KOPT-K1 (cell line): ENCODE data around the gene C19orf25.
"Not testable (repeated sequence)": the region's sequence is repeated elsewhere in the genome, so short reads cannot be mapped to it uniquely, and the experiment has no call there.

Experiments
- H3K27ac ChIP-seq: fragments of 200-600 bp; sonication (generic); 2 replicates; pipeline ENCODE4 v1.5.1; 2016; ENCODE audit warnings: antibody characterized with exemption, mild to moderate bottlenecking, low read depth, low read length; ENCODE audit not compliant: poor library complexity, severe bottlenecking
- H3K36me3 ChIP-seq: fragments of 200-600 bp; sonication (generic); 2 replicates; pipeline ENCODE4 v1.5.1; 2017; ENCODE audit warnings: antibody characterized with exemption, mild to moderate bottlenecking, low read length, moderate library complexity; ENCODE audit not compliant: insufficient read depth
- H3K9me3 ChIP-seq: fragments of 200-600 bp; sonication (generic); 2 replicates; pipeline ENCODE4 v1.5.1; 2017; ENCODE audit warnings: antibody characterized with exemption, low read length, mild to moderate bottlenecking; ENCODE audit not compliant: insufficient read depth, poor library complexity, severe bottlenecking

Gene C19orf25

GRCh38 chr19:1505991-1506881 is 27.2 kb upstream of the C19orf25 start:
- no peaks in the 10 kb centered on the region for H3K9me3 ChIP-seq

GRCh38 chr19:1505012-1505411 is 26.0 kb upstream of the C19orf25 start:
- Histone ChIP-seq H3K36me3 (no peaks in the 10 kb centered on the region), H3K27ac (no peak overlapping the region), H3K9me3 (no peaks in the 10 kb centered on the region)

More at GRCh38 chr19:1505991-1506881, 27.2 kb upstream of the C19orf25 start:
- Histone ChIP-seq H3K27ac (no peak overlapping the region), H3K36me3 (no peaks in the 10 kb centered on the region)

DNA sequence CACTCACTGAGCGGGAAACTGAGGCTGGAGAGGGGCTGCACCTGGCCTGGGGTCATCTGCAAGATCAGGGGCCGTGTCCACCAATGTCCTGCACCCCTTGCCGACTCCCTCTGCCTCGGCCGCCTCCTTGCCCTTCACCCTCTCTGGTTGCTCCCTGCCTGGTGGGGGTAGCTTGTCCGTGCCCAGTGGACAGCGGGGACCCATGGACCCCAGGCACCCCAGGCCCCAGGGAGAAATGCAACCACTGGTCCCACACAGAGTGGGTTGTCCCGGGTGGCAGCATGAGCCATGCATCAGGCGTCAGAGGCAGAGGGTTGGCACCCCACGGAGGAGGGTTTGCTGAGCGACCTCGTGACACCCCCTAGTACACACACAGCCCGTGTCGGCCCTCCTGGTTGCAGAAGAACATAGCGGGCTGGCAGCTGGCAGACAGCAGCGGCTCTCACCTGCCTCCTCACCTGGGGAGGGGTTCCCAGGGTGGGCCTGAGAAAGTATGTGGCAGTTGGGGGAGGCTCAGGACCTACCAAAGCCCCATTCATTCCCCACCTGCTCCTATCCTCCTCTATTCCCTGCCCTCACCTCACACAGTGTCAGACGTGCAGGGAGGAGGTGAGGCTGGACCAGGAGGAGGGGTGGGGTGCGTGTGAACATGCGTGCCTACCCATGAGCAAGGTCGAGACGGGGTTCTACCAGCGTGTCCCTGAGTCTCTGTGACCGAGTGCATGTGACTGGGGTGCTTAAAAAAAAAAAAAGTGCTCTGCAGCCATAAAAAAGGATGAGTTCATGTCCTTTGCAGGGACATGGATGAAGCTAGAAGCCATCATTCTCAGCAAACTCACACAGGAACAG is 25.1 kb upstream of the C19orf25 start:
- H3K9me3 ChIP-seq = no peaks in the 10 kb centered on the region

DNA sequence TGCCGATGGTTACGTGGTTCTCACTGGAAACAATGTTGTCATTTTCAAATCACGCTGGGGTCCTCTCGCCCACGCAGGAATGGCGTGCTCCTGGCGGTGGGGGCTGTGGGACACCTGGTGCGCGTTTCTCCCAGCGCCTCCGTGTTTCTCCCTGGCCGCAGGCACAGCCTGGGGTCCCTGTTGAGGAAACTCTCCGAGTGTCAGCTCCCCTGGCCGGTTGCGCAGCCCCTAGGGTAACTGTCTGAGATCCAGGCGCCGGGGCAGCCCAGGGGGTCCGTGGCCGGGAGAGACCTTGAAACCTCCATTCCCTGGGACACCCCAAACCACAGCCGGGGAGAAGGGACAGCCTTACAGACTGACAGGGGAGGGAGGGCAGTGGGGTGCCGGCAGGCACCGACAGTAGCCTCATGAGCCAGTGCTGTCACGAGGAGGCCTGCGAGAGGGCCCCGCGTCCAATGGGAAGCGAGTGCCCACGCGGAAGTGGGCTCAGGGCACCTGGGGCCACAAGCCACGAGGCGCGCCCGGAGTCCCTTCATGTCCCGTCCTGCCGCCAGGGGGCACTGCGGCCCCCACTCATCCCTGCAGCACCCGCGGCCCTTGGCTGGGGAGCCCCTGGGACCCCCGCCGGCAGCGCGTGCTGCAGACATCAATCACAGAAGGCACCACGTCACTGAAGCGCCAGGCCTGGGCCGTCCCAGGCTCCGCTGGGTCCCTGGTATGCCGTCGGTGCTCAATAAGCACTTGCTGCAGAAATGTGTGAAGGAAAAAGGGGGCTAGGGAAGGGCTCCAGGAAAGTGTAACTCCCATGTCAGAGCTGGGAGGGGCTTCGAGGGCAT is 24.3 kb upstream of the C19orf25 start:
- Histone ChIP-seq H3K27ac (no peak overlapping the region), H3K36me3 (no peaks in the 10 kb centered on the region)

More for the DNA sequence above, 25.1 kb upstream of the C19orf25 start:
- H3K27ac ChIP-seq = no peak overlapping the region
- no peaks in the 10 kb centered on the region for H3K36me3 ChIP-seq

GRCh38 chr19:1502433-1503088 is 23.5 kb upstream of the C19orf25 start:
- Histone ChIP-seq H3K36me3 (no peaks in the 10 kb centered on the region), H3K27ac (no peak overlapping the region), H3K9me3 (no peaks in the 10 kb centered on the region)

More for the DNA sequence above, 24.3 kb upstream of the C19orf25 start:
- no peaks in the 10 kb centered on the region for H3K9me3 ChIP-seq

GRCh38 chr19:1501200-1501595 is 22.2 kb upstream of the C19orf25 start:
- no peak overlapping the region for H3K27ac ChIP-seq

DNA sequence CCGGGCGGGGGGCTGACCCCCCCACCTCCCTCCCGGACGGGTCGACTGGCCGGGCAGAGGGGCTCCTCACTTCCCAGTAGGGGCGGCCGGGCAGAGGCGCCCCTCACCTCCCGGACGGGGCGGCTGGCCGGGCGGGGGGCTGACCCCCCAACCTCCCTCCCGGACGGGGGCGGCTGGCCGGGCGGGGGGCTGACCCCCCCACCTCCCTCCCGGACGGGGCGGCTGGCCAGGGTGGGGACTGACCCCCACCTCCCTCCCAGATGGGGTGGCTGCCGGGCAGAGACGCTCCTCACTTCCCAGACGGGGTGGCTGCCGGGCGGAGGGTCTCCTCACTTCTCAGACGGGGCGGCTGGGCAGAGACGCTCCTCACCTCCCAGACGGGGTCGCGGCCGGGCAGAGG is 20.2 kb upstream of the C19orf25 start:
- not testable (repeated sequence) for H3K36me3 ChIP-seq, H3K9me3 ChIP-seq, H3K27ac ChIP-seq

More at GRCh38 chr19:1501200-1501595, 22.2 kb upstream of the C19orf25 start:
- no peaks in the 10 kb centered on the region for H3K36me3 ChIP-seq
- H3K9me3 ChIP-seq = no peaks in the 10 kb centered on the region

- Histone ChIP-seq H3K9me3 (no peaks in the 10 kb centered on the region), H3K36me3 (no peaks in the 10 kb centered on the region), H3K27ac (no peak overlapping the region)
These were observed 18.7 kb upstream of the C19orf25 start for GRCh38 chr19:1497578-1498235.

- Histone ChIP-seq H3K36me3 (no peaks in the 10 kb centered on the region), H3K9me3 (no peaks in the 10 kb centered on the region), H3K27ac (no peak overlapping the region)
These were observed 17.9 kb upstream of the C19orf25 start for GRCh38 chr19:1496714-1497577.

DNA sequence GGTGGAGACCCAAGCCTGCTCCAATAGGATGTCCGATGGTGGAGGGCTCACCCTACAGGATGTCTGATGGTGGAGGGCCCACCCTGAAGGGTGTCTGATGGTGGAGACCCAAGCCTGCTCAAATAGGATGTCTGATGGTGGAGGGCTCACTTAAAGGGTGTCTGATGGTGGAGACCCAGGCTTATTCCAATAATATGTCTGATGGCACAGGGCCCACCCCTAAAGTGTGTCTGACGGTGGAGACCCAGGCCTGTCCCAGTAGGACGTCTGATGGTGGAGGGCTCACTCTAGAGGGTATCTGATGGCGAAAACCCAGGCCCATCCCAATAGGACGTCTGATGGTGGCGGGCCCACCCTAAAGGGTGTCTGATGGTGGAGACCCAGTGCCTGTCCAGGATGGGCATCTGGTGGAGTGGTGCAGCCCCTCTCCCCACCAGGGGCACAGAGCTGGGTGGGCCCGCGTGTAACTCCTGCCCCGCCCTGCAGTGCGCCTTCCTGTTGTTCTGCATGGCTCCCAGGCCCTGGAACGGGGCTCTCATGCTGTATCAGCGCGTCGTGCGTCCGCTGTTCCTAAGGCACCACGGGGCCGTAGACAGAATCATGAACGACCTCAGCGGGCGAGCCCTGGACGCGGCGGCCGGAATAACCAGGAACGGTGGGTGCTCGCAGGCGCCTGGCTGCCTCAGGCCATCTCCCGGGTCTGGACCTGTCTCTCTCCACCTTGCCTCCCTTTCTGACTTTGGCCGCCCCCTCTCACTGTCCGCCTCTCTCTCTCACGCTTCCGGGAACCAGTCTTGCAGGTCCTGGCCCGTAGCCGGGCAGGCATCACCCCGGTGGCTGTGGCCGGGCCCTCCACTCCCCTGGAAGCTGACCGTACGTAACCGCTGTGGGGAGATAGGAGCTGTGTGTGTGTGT is 17.0 kb upstream of the C19orf25 start:
- Histone ChIP-seq H3K27ac (no peak overlapping the region), H3K36me3 (no peaks in the 10 kb centered on the region), H3K9me3 (no peaks in the 10 kb centered on the region)

- Histone ChIP-seq H3K27ac (no peak overlapping the region), H3K36me3 (no peaks in the 10 kb centered on the region), H3K9me3 (no peaks in the 10 kb centered on the region)
These were observed 16.2 kb upstream of the C19orf25 start for GRCh38 chr19:1495051-1495798.
